Measurements from ENCODE around the gene CBL. TPM values are rescaled to one million over a fixed set of nuclear protein-coding genes. Genes with fewer than 3 reads are reported as not detected.
A peak's percentile ranks its signal among the peaks of the same experiment; 100 is the strongest.

CBL gene
- total and polyA plus RNA-seq, 2 experiments from 2014 or later, result 31.6 to 67.6 TPM

GRCh38 chr11:119341222-119342022 lies 135.3 kb downstream of the CBL start:
- Histone ChIP-seq H3K9me2 (ENCODE audit: insufficient read depth) (no peaks in the 10 kb centered on the region), H3K4me3 (peak overlapping the region; percentile 76), H3K27me3 (ENCODE audit: insufficient read depth) (peaks cover 48% of the 10 kb centered on the region), H3K4me2 (peak overlapping the region; percentile 79), H3F3A (replicated peaks; ENCODE audit: low read depth) (peaks cover 16% of the 10 kb centered on the region), H3K4me1 (ENCODE audit: insufficient read depth) (peaks cover 36% of the 10 kb centered on the region), H3K36me3 (ENCODE audit: insufficient read depth) (no peaks in the 10 kb centered on the region; the same call in 1 of the 2 replicates), H3K27ac (ENCODE audit: low read depth) (no peak overlapping the region), H2AFZ (peak overlapping the region; percentile 80; the same call in 1 of the 2 replicates), H3K79me2 (replicated peaks; ENCODE audit: insufficient read depth) (peaks cover 4% of the 10 kb centered on the region), H4K20me1 (replicated peaks; ENCODE audit: insufficient read depth) (no peaks in the 10 kb centered on the region)
- H3K4me1 Mint-ChIP-seq, result peaks cover 42% of the 10 kb centered on the region
- peak; percentile 43 for DNase-seq (ENCODE audit: low spot score)
- peaks cover 8% of the 10 kb centered on the region; the same call in 2 of the 3 replicates for H3K36me3 Mint-ChIP-seq (ENCODE audit: low read depth)
- peak; percentile 2; the same call in 1 of the 3 replicates for ATAC-seq
- H3K27ac Mint-ChIP-seq, result no peak overlapping the region
- H3K27me3 Mint-ChIP-seq (ENCODE audit: insufficient read depth, low read depth, poor library complexity), result peaks cover 43% of the 10 kb centered on the region
- H3K9me3 Mint-ChIP-seq, result no peaks in the 10 kb centered on the region
- H3K4me3 Mint-ChIP-seq, result peak overlapping the region; percentile 61
- TF ChIP-seq, protein P1, sequence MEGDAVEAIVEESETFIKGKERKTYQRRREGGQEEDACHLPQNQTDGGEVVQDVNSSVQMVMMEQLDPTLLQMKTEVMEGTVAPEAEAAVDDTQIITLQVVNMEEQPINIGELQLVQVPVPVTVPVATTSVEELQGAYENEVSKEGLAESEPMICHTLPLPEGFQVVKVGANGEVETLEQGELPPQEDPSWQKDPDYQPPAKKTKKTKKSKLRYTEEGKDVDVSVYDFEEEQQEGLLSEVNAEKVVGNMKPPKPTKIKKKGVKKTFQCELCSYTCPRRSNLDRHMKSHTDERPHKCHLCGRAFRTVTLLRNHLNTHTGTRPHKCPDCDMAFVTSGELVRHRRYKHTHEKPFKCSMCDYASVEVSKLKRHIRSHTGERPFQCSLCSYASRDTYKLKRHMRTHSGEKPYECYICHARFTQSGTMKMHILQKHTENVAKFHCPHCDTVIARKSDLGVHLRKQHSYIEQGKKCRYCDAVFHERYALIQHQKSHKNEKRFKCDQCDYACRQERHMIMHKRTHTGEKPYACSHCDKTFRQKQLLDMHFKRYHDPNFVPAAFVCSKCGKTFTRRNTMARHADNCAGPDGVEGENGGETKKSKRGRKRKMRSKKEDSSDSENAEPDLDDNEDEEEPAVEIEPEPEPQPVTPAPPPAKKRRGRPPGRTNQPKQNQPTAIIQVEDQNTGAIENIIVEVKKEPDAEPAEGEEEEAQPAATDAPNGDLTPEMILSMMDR (conservative IDR thresholded peaks at IDR 0.05; ENCODE audit: low read depth in 2 of 2), result 0 out of 4 replicates have a peak, but pooled peaks of 1 of the 2 experiments have one; percentile 8
- no peak for TF ChIP-seq JUNB (IDR thresholded peaks at IDR 0.05; ENCODE audit: unreplicated experiment)

DNA sequence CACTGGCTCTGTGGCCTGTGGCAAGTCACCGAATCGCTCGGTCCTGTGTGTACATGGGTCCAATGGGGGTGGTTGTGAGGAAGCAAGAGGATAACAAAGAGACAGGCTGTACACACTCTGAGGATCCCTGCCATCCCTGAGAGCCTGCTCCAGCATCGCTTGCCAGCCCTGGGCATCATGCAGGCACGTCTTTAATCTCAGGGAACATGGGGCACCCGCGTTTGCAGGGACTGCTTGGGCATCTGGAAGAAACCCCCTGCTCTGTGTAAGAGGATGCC lies 135.8 kb downstream of the CBL start:
- peaks cover 4% of the 10 kb centered on the region; the same call in 2 of the 3 replicates for H3K36me3 Mint-ChIP-seq (ENCODE audit: low read depth)
- peaks cover 45% of the 10 kb centered on the region for H3K27me3 Mint-ChIP-seq (ENCODE audit: insufficient read depth, low read depth, poor library complexity)

More for the DNA sequence above, 135.8 kb downstream of the CBL start:
- H3K4me3 Mint-ChIP-seq, result no peak overlapping the region
- no peaks in the 10 kb centered on the region for H3K9me2 ChIP-seq (ENCODE audit: insufficient read depth)
- no peak overlapping the region for H3K27ac ChIP-seq (ENCODE audit: low read depth)
- H4K20me1 ChIP-seq (replicated peaks; ENCODE audit: insufficient read depth), result no peaks in the 10 kb centered on the region
- no peak overlapping the region for H2AFZ ChIP-seq
- H3K4me1 Mint-ChIP-seq, result peaks cover 36% of the 10 kb centered on the region
- no peaks in the 10 kb centered on the region; the same call in 1 of the 2 replicates for H3K79me2 ChIP-seq (replicated peaks; ENCODE audit: insufficient read depth)
- no peak overlapping the region for H3K4me2 ChIP-seq
- no peaks in the 10 kb centered on the region for H3K36me3 ChIP-seq (ENCODE audit: insufficient read depth)
- no peak for ATAC-seq
- DNase-seq (ENCODE audit: low spot score), result no peak
- 0 out of 2 replicates have a peak overlapping the region, but pooled peaks have one; percentile 76 for H3K4me3 ChIP-seq
- H3K27ac Mint-ChIP-seq, result no peak overlapping the region
- H3K27me3 ChIP-seq (ENCODE audit: insufficient read depth), result peaks cover 48% of the 10 kb centered on the region
- H3F3A ChIP-seq (replicated peaks; ENCODE audit: low read depth), result peaks cover 13% of the 10 kb centered on the region
- TF ChIP-seq EZH2phosphoT487 (IDR thresholded peaks at IDR 0.05; ENCODE audit: unreplicated experiment), result no peak
- TF ChIP-seq NANOG (IDR thresholded peaks at IDR 0.05; ENCODE audit: borderline replicate concordance), result no peak
- TF ChIP-seq REST (IDR thresholded peaks at IDR 0.05; ENCODE audit: unreplicated experiment), result no peak
- TF ChIP-seq STAT1 (IDR thresholded peaks at IDR 0.05; ENCODE audit: unreplicated experiment), result no peak
- TF ChIP-seq, protein P1 (conservative IDR thresholded peaks at IDR 0.05; ENCODE audit: low read depth in 2 of 2), result no peak
- no peaks in the 10 kb centered on the region for H3K9me3 Mint-ChIP-seq
- H3K4me1 ChIP-seq (ENCODE audit: insufficient read depth), result peaks cover 32% of the 10 kb centered on the region

All from GM23338 (cell line).